ENCODE measurements around the gene C10orf71. TPM values are rescaled to one million over a fixed set of nuclear protein-coding genes. Genes with fewer than 3 reads are reported as not detected.

C10orf71 gene
- total RNA-seq, 1 donor from 2014 or later: not detected

- Mint-ChIP-seq H3K27me3 (ENCODE audit: low read depth, unreplicated experiment) (peaks cover 54% of the 10 kb centered on the region), H3K4me3 (ENCODE audit: unreplicated experiment) (no peak overlapping the region), H3K36me3 (ENCODE audit: low read depth, unreplicated experiment) (peaks cover 1% of the 10 kb centered on the region), H3K4me1 (ENCODE audit: low read depth, unreplicated experiment) (no peaks in the 10 kb centered on the region), H3K27ac (ENCODE audit: unreplicated experiment) (no peak overlapping the region), H3K9me3 (ENCODE audit: unreplicated experiment) (no peaks in the 10 kb centered on the region)
- Histone ChIP-seq H3K36me3 (ENCODE audit: insufficient read depth, low read length) (no peaks in the 10 kb centered on the region), H4K20me1 (ENCODE audit: insufficient read depth, low read length) (no peaks in the 10 kb centered on the region), H3K4me3 (ENCODE audit: insufficient read depth, low read depth, low read length) (no peak overlapping the region), H3K4me2 (ENCODE audit: low read length) (no peak overlapping the region), H3K27ac (ENCODE audit: low read depth, low read length) (no peak overlapping the region), H2AFZ (ENCODE audit: low read depth, low read length) (no peak overlapping the region), H3K79me2 (ENCODE audit: insufficient read depth, low read length) (no peaks in the 10 kb centered on the region), H3K4me1 (ENCODE audit: insufficient read depth, low read length) (no peaks in the 10 kb centered on the region), H3K9ac (ENCODE audit: low read length) (no peak overlapping the region), H3K27me3 (ENCODE audit: insufficient read depth, low read length) (no peaks in the 10 kb centered on the region), H3K9me3 (ENCODE audit: insufficient read depth, low read depth, low read length) (peaks cover 3% of the 10 kb centered on the region)
- TF ChIP-seq, protein P1, sequence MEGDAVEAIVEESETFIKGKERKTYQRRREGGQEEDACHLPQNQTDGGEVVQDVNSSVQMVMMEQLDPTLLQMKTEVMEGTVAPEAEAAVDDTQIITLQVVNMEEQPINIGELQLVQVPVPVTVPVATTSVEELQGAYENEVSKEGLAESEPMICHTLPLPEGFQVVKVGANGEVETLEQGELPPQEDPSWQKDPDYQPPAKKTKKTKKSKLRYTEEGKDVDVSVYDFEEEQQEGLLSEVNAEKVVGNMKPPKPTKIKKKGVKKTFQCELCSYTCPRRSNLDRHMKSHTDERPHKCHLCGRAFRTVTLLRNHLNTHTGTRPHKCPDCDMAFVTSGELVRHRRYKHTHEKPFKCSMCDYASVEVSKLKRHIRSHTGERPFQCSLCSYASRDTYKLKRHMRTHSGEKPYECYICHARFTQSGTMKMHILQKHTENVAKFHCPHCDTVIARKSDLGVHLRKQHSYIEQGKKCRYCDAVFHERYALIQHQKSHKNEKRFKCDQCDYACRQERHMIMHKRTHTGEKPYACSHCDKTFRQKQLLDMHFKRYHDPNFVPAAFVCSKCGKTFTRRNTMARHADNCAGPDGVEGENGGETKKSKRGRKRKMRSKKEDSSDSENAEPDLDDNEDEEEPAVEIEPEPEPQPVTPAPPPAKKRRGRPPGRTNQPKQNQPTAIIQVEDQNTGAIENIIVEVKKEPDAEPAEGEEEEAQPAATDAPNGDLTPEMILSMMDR (IDR thresholded peaks at IDR 0.05; ENCODE audit: insufficient read depth, low read depth, low read length): no peak
- TF ChIP-seq EZH2 (IDR thresholded peaks at IDR 0.05; ENCODE audit: insufficient read depth, low read length): no peak
- FAIRE-seq (no peak), DNase-seq (ENCODE audit: low read depth) (no peak)
Observed at GRCh38 chr10:49304137-49304536, 5.2 kb downstream of the C10orf71 start.

- H3K9me3 ChIP-seq (ENCODE audit: insufficient read depth, low read depth, low read length): no peaks in the 10 kb centered on the region
- H3K27me3 Mint-ChIP-seq (ENCODE audit: low read depth, unreplicated experiment): peaks cover 52% of the 10 kb centered on the region
- no peaks in the 10 kb centered on the region for H3K79me2 ChIP-seq (ENCODE audit: insufficient read depth, low read length)
- H3K36me3 Mint-ChIP-seq (ENCODE audit: low read depth, unreplicated experiment): no peaks in the 10 kb centered on the region
- H3K9me3 Mint-ChIP-seq (ENCODE audit: unreplicated experiment): no peaks in the 10 kb centered on the region
- no peak overlapping the region for H3K4me3 ChIP-seq (ENCODE audit: insufficient read depth, low read depth, low read length)
- H3K4me1 Mint-ChIP-seq (ENCODE audit: low read depth, unreplicated experiment): no peaks in the 10 kb centered on the region
- H3K4me3 Mint-ChIP-seq (ENCODE audit: unreplicated experiment): no peak overlapping the region
- TF ChIP-seq EZH2 (IDR thresholded peaks at IDR 0.05; ENCODE audit: insufficient read depth, low read length): no peak
- TF ChIP-seq, protein P1 (IDR thresholded peaks at IDR 0.05; ENCODE audit: insufficient read depth, low read depth, low read length): no peak
- H3K4me1 ChIP-seq (ENCODE audit: insufficient read depth, low read length): no peaks in the 10 kb centered on the region
- no peak overlapping the region for H2AFZ ChIP-seq (ENCODE audit: low read depth, low read length)
- no peaks in the 10 kb centered on the region for H3K36me3 ChIP-seq (ENCODE audit: insufficient read depth, low read length)
- FAIRE-seq: no peak
- H3K4me2 ChIP-seq (ENCODE audit: low read length): no peak overlapping the region
- no peak overlapping the region for H3K27ac Mint-ChIP-seq (ENCODE audit: unreplicated experiment)
- H3K27ac ChIP-seq (ENCODE audit: low read depth, low read length): no peak overlapping the region
- H3K27me3 ChIP-seq (ENCODE audit: insufficient read depth, low read length): no peaks in the 10 kb centered on the region
- DNase-seq (ENCODE audit: low read depth): no peak
- no peaks in the 10 kb centered on the region for H4K20me1 ChIP-seq (ENCODE audit: insufficient read depth, low read length)
- no peak overlapping the region for H3K9ac ChIP-seq (ENCODE audit: low read length)
Observed at GRCh38 chr10:49307921-49308320, 9.0 kb downstream of the C10orf71 start.

DNA sequence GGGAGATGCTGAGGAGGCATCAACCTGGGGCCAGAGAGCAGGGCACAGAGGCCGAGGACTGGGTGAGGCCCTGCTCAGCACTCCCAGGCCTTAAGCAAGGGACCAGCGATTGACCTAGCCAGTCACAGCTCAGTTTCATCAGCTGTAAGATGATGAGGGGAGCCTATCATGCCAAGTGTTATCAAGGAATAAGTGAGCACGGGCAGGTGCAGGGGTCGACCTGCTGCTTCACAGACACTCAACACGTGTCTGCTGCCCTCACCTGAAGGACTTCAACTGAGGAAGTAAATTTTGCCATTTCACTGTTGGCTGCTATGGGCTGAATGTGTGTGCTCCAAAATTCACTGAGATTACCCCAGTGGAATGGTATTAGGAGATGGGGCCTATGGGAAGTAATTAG, 9.9 kb downstream of the C10orf71 start:
- Histone ChIP-seq H2AFZ (ENCODE audit: low read depth, low read length) (no peak overlapping the region), H3K27ac (ENCODE audit: low read depth, low read length) (no peak overlapping the region), H3K4me1 (ENCODE audit: insufficient read depth, low read length) (no peaks in the 10 kb centered on the region), H3K9me3 (ENCODE audit: insufficient read depth, low read depth, low read length) (no peaks in the 10 kb centered on the region), H4K20me1 (ENCODE audit: insufficient read depth, low read length) (no peaks in the 10 kb centered on the region), H3K9ac (ENCODE audit: low read length) (no peak overlapping the region), H3K27me3 (ENCODE audit: insufficient read depth, low read length) (no peaks in the 10 kb centered on the region), H3K4me2 (ENCODE audit: low read length) (no peak overlapping the region), H3K4me3 (ENCODE audit: insufficient read depth, low read depth, low read length) (no peak overlapping the region), H3K36me3 (ENCODE audit: insufficient read depth, low read length) (no peaks in the 10 kb centered on the region), H3K79me2 (ENCODE audit: insufficient read depth, low read length) (no peaks in the 10 kb centered on the region)
- Mint-ChIP-seq H3K4me1 (ENCODE audit: low read depth, unreplicated experiment) (no peaks in the 10 kb centered on the region), H3K27ac (ENCODE audit: unreplicated experiment) (no peak overlapping the region), H3K27me3 (ENCODE audit: low read depth, unreplicated experiment) (peaks cover 54% of the 10 kb centered on the region), H3K4me3 (ENCODE audit: unreplicated experiment) (no peak overlapping the region), H3K9me3 (ENCODE audit: unreplicated experiment) (no peaks in the 10 kb centered on the region), H3K36me3 (ENCODE audit: low read depth, unreplicated experiment) (no peaks in the 10 kb centered on the region)
- FAIRE-seq: no peak
- DNase-seq (ENCODE audit: low read depth): no peak
- no peak for TF ChIP-seq EZH2 (IDR thresholded peaks at IDR 0.05; ENCODE audit: insufficient read depth, low read length)
- TF ChIP-seq, protein P1 (IDR thresholded peaks at IDR 0.05; ENCODE audit: insufficient read depth, low read depth, low read length): no peak

All from astrocyte (in vitro differentiated cells and primary cell).